ENCODE results near the gene ALDH3B2.
"Not testable (repeated sequence)": the region's sequence is repeated elsewhere in the genome, so short reads cannot be mapped to it uniquely, and the experiment has no call there.

Gene ALDH3B2

GRCh38 chr11:67626970-67627369 lies 47.5 kb downstream of the ALDH3B2 start:
- TF ChIP-seq EZH2phosphoT487 (IDR thresholded peaks at IDR 0.05; ENCODE audit: borderline replicate concordance, low read length), result no peak
- TF ChIP-seq, protein P1, sequence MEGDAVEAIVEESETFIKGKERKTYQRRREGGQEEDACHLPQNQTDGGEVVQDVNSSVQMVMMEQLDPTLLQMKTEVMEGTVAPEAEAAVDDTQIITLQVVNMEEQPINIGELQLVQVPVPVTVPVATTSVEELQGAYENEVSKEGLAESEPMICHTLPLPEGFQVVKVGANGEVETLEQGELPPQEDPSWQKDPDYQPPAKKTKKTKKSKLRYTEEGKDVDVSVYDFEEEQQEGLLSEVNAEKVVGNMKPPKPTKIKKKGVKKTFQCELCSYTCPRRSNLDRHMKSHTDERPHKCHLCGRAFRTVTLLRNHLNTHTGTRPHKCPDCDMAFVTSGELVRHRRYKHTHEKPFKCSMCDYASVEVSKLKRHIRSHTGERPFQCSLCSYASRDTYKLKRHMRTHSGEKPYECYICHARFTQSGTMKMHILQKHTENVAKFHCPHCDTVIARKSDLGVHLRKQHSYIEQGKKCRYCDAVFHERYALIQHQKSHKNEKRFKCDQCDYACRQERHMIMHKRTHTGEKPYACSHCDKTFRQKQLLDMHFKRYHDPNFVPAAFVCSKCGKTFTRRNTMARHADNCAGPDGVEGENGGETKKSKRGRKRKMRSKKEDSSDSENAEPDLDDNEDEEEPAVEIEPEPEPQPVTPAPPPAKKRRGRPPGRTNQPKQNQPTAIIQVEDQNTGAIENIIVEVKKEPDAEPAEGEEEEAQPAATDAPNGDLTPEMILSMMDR (IDR thresholded peaks at IDR 0.05; ENCODE audit: low read depth, low read length, poor library complexity, severe bottlenecking), result no peak
- no peak overlapping the region for H3K4me2 ChIP-seq (ENCODE audit: low read length)

DNA sequence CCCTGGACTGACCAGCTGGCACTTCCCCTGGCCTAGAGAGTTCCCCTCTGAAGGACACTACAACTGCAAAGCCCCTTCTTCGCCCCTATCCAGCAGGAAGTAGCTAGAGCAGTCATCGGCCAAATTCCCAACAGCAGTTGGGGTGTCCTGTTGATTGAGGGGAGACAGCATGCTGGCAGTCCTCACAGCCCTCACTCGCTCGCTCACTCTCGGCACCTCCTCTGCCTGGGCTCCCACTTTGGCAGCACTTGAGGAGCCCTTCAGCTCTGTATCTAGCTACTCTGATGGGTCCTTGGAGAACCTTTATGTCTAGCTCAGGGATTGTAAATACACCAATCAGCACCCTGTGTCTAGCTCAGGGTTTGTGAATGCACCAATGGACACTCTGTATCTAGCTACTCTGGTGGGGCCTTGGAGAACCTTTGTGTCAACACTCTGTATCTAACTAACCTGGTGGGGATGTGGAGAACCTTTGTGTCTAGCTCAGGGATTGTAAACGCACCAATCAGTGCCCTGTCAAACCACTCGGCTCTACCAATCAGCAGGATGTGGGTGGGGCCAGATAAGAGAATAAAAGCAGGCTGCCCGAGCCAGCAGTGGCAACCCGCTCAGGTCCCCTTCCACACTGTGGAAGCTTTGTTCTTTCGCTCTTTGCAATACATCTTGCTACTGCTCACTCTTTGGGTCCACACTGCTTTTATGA lies 48.1 kb downstream of the ALDH3B2 start:
- H3K79me2 ChIP-seq (ENCODE audit: control insufficient read depth, low read length); H3K4me2 ChIP-seq (ENCODE audit: low read length); H4K20me1 ChIP-seq (ENCODE audit: control insufficient read depth, insufficient read depth, low read depth, low read length); H3K27me3 ChIP-seq (ENCODE audit: control insufficient read depth, low read length); H3F3A ChIP-seq (ENCODE audit: control insufficient read depth, insufficient read depth); H3K9me2 ChIP-seq (replicated peaks; ENCODE audit: control insufficient read depth, low read length); H3K36me3 ChIP-seq (ENCODE audit: control insufficient read depth, low read length); H3K9me3 ChIP-seq (ENCODE audit: control insufficient read depth, insufficient read depth, low read length); H3K4me3 ChIP-seq (ENCODE audit: low read length); H3K27ac ChIP-seq (ENCODE audit: low read depth, low read length): not testable (repeated sequence)
- peaks cover 24% of the 10 kb centered on the region for H3K4me1 ChIP-seq (ENCODE audit: control insufficient read depth, low read length)

More at GRCh38 chr11:67626970-67627369, 47.5 kb downstream of the ALDH3B2 start:
- H3K4me3 ChIP-seq (ENCODE audit: low read length), result no peak overlapping the region
- no peaks in the 10 kb centered on the region for H3K27me3 ChIP-seq (ENCODE audit: control insufficient read depth, low read length)
- H3K79me2 ChIP-seq (ENCODE audit: control insufficient read depth, low read length), result no peaks in the 10 kb centered on the region; the same call in none of the 2 replicates
- peaks cover 26% of the 10 kb centered on the region for H3K4me1 ChIP-seq (ENCODE audit: control insufficient read depth, low read length)
- H3K36me3 ChIP-seq (ENCODE audit: control insufficient read depth, low read length), result peaks cover 6% of the 10 kb centered on the region; the same call in 1 of the 2 replicates
- no peaks in the 10 kb centered on the region for H3K9me2 ChIP-seq (replicated peaks; ENCODE audit: control insufficient read depth, low read length)
- no peaks in the 10 kb centered on the region for H4K20me1 ChIP-seq (ENCODE audit: control insufficient read depth, insufficient read depth, low read depth, low read length)
- H3F3A ChIP-seq (ENCODE audit: control insufficient read depth, insufficient read depth), result peaks cover 3% of the 10 kb centered on the region; the same call in 1 of the 2 replicates
- no peak overlapping the region for H3K27ac ChIP-seq (ENCODE audit: low read depth, low read length)
- H3K9me3 ChIP-seq (ENCODE audit: control insufficient read depth, insufficient read depth, low read length), result no peaks in the 10 kb centered on the region

- not testable (repeated sequence) for H3K4me3 ChIP-seq (ENCODE audit: low read length); H3K27ac ChIP-seq (ENCODE audit: low read depth, low read length); H3K36me3 ChIP-seq (ENCODE audit: control insufficient read depth, low read length); H3K9me3 ChIP-seq (ENCODE audit: control insufficient read depth, insufficient read depth, low read length); H3K27me3 ChIP-seq (ENCODE audit: control insufficient read depth, low read length); H4K20me1 ChIP-seq (ENCODE audit: control insufficient read depth, insufficient read depth, low read depth, low read length); H3K9me2 ChIP-seq (replicated peaks; ENCODE audit: control insufficient read depth, low read length); H3K4me1 ChIP-seq (ENCODE audit: control insufficient read depth, low read length); H3K4me2 ChIP-seq (ENCODE audit: low read length); H3K79me2 ChIP-seq (ENCODE audit: control insufficient read depth, low read length); H3F3A ChIP-seq (ENCODE audit: control insufficient read depth, insufficient read depth)
Measured at GRCh38 chr11:67623795-67624194, 50.6 kb downstream of the ALDH3B2 start.

DNA sequence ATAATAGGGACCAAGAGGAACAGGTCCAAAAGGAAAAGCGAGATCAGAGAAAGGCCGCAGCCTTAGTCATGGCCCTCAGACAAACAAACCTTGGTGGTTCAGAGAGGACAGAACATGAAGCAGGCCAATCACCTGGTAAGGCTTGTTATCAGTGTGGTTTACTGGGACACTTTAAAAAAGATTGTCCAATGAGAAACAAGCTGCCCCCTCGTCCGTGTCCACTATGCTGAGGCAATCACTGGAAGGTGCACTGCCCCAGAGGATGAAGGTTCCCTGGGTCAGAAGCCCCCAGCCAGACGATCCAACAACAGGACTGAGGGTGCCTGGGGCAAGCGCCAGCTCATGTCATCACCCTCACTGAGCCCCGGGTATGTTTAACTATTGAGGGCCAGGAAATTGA lies 51.5 kb downstream of the ALDH3B2 start:
- not testable (repeated sequence) for H3K4me1 ChIP-seq (ENCODE audit: control insufficient read depth, low read length); H3K27ac ChIP-seq (ENCODE audit: low read depth, low read length); H3K27me3 ChIP-seq (ENCODE audit: control insufficient read depth, low read length); H3K9me2 ChIP-seq (replicated peaks; ENCODE audit: control insufficient read depth, low read length); H3K79me2 ChIP-seq (ENCODE audit: control insufficient read depth, low read length); H3F3A ChIP-seq (ENCODE audit: control insufficient read depth, insufficient read depth); H3K9me3 ChIP-seq (ENCODE audit: control insufficient read depth, insufficient read depth, low read length); H3K36me3 ChIP-seq (ENCODE audit: control insufficient read depth, low read length); H3K4me3 ChIP-seq (ENCODE audit: low read length); H3K4me2 ChIP-seq (ENCODE audit: low read length); H4K20me1 ChIP-seq (ENCODE audit: control insufficient read depth, insufficient read depth, low read depth, low read length)

DNA sequence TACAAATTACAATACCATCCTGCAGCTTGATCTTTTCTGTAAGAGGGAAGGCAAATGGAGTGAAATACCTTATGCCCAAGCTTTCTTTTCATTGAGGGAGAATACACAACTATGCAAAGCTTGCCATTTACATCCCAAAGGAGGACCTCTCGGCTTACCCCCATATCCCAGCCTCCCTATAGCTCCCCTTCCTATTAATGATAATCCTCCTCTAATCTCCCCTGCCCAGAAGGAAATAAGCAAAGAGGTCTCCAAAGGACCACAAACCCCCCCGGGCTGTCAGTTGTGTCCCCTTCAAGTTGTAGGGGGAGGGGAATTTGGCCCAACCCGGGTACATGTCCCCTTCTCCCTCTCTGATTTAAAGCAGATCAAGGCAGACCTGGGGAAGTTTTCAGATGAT lies 52.5 kb downstream of the ALDH3B2 start:
- not testable (repeated sequence) for H3K4me1 ChIP-seq (ENCODE audit: control insufficient read depth, low read length); H3K27ac ChIP-seq (ENCODE audit: low read depth, low read length); H3K27me3 ChIP-seq (ENCODE audit: control insufficient read depth, low read length); H3K36me3 ChIP-seq (ENCODE audit: control insufficient read depth, low read length); H3K4me2 ChIP-seq (ENCODE audit: low read length); H3K79me2 ChIP-seq (ENCODE audit: control insufficient read depth, low read length); H3K9me2 ChIP-seq (replicated peaks; ENCODE audit: control insufficient read depth, low read length); H3K4me3 ChIP-seq (ENCODE audit: low read length); H3K9me3 ChIP-seq (ENCODE audit: control insufficient read depth, insufficient read depth, low read length); H4K20me1 ChIP-seq (ENCODE audit: control insufficient read depth, insufficient read depth, low read depth, low read length)
- H3F3A ChIP-seq (ENCODE audit: control insufficient read depth, insufficient read depth), result peaks cover 11% of the 10 kb centered on the region

- H3K4me1 ChIP-seq (ENCODE audit: control insufficient read depth, low read length); H3K9me2 ChIP-seq (replicated peaks; ENCODE audit: control insufficient read depth, low read length); H4K20me1 ChIP-seq (ENCODE audit: control insufficient read depth, insufficient read depth, low read depth, low read length); H3K9me3 ChIP-seq (ENCODE audit: control insufficient read depth, insufficient read depth, low read length); H3K4me3 ChIP-seq (ENCODE audit: low read length); H3K27ac ChIP-seq (ENCODE audit: low read depth, low read length); H3K27me3 ChIP-seq (ENCODE audit: control insufficient read depth, low read length); H3K79me2 ChIP-seq (ENCODE audit: control insufficient read depth, low read length); H3K4me2 ChIP-seq (ENCODE audit: low read length); H3K36me3 ChIP-seq (ENCODE audit: control insufficient read depth, low read length): not testable (repeated sequence)
- H3F3A ChIP-seq (ENCODE audit: control insufficient read depth, insufficient read depth), result peaks cover 12% of the 10 kb centered on the region
Measured at GRCh38 chr11:67620621-67621020, 53.8 kb downstream of the ALDH3B2 start.

DNA sequence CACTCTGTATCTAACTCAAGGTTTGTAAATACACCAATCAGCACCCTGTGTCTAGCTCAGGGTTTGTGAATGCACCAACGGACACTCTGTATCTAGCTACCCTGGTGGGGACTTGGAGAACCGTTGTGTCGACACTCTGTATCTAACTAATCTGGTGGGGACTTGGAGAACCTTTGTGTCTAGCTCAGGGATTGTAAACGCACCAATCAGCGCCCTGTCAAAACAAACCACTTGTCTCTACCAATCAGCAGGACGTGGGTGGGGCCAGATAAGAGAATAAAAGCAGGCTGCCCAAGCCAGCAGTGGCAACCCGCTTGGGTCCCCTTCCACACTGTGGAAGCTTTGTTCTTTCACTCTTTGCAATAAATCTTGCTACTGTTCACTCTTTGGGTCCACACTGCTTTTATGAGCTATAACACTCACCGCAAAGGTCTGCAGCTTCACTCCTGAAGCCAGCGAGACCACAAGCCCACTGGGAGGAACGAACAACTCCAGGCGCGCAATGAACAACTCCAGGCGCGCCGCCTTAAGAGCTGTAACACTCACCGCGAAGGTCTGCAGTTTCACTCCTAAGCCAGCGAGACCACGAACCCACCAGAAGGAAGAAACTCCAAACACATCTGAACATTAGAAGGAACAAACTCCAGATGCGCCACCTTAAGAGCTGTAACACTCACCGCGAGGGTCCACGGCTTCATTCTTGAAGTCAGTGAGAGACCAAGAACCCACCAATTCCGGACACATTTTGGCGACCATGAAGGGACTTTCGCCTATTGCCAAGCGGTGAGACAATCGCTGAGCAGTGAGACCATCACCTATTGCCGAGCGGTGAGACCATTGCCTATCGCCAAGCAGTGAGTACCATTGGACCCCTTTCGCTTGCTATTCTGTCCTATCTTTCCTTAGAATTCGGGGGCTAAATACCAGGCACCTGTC lies 54.5 kb downstream of the ALDH3B2 start:
- H3K4me1 ChIP-seq (ENCODE audit: control insufficient read depth, low read length), result peaks cover 16% of the 10 kb centered on the region
- H4K20me1 ChIP-seq (ENCODE audit: control insufficient read depth, insufficient read depth, low read depth, low read length); H3K9me2 ChIP-seq (replicated peaks; ENCODE audit: control insufficient read depth, low read length); H3K4me2 ChIP-seq (ENCODE audit: low read length); H3K9me3 ChIP-seq (ENCODE audit: control insufficient read depth, insufficient read depth, low read length); H3K4me3 ChIP-seq (ENCODE audit: low read length); H3K79me2 ChIP-seq (ENCODE audit: control insufficient read depth, low read length); H3F3A ChIP-seq (ENCODE audit: control insufficient read depth, insufficient read depth); H3K36me3 ChIP-seq (ENCODE audit: control insufficient read depth, low read length); H3K27ac ChIP-seq (ENCODE audit: low read depth, low read length); H3K27me3 ChIP-seq (ENCODE audit: control insufficient read depth, low read length): not testable (repeated sequence)

All from DOHH2 (cell line).